COR-L47 (cell line): ENCODE measurements around the gene SLC22A7.

Experiments
- DNase-seq: peaks from one replicate; lab custom pipeline; 2025; lab: John Stamatoyannopoulos, UW

Gene SLC22A7

GRCh38 chr6:43267619-43268354 lies 30.3 kb upstream of the SLC22A7 start:
- DNase-seq: no peak

DNA sequence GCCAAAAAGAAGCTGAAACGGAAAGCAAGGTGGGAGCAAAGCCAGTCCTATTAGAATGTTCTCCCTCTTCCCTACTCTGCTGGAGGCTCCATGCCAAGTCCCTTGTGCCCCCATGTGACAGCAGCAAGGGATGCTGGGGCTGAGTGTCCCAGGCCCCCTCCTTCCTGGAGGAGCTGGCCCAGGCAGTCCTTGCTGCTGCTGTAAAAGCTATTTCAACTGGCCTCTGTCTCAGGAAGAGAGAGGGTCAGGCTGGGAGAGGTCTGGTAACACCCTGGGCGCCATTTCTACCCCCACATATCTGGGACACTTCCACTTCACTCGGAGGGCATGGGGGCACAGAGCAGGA lies 29.7 kb upstream of the SLC22A7 start:
- no peak for DNase-seq

- no peak for DNase-seq
Observed at GRCh38 chr6:43268782-43269272, 29.2 kb upstream of the SLC22A7 start.

- DNase-seq: no peak
Observed at GRCh38 chr6:43269273-43270007, 28.6 kb upstream of the SLC22A7 start.

GRCh38 chr6:43271103-43271815 lies 26.8 kb upstream of the SLC22A7 start:
- no peak for DNase-seq

GRCh38 chr6:43271944-43272343 lies 26.1 kb upstream of the SLC22A7 start:
- no peak for DNase-seq

DNA sequence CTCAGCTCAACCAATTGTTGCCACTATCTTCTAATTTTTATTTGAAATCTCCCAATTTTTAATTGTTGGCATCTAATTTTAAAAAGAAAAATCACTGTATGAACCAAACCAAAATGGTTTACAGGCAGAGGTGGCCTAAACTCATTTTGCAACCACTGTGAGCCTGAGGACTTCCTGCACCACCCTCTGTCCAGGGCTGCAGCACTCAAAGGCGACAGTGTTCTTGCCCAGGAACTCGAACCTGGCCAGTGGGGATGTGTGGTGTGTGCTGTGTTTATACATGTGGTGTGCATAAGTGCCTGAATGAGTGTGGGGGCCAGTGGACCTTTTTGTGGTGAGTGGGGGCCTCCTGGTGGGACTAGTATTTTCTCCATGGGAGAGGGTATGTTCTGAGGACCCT lies 24.4 kb upstream of the SLC22A7 start:
- no peak for DNase-seq

GRCh38 chr6:43274127-43274915 lies 23.7 kb upstream of the SLC22A7 start:
- no peak for DNase-seq

- peak; percentile 17 for DNase-seq
Observed at GRCh38 chr6:43274916-43275597, 23.0 kb upstream of the SLC22A7 start.

DNA sequence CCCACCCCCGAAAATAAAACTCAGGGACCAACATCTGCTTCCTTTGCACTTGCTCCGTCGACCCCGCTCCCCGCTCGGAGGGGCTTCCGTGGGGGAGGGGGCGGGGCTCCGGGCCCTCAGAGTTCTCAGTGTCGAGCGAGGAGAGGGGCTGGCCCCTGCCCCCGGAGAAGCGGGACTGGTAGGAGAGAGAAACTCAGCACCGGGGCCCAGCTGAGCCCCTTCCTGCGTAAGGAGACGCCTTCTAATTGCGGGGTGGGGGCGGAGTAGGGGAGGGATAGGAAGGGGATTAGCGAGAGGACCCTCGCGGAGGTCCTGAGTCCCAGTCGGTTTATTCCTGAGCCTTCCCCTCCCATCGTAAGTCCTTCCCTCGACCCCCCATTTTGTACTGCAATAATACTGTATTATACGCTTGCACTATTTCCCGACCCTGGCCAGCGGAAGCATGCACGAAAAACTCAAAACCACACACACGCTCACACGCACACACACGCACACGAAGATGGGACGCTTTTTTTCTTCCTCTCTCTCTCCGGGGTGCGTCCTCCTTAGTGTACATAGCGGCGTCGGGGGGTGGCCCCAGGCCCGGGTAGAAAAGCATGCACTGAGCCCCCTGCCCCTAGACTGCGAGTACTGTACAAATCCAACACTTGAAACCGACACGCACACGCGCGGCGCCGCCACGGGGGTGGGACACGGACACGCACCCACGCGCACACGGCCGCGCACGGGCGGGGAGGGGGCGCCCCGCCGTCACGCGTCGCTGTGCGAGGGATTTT lies 22.1 kb upstream of the SLC22A7 start:
- no peak for DNase-seq

DNA sequence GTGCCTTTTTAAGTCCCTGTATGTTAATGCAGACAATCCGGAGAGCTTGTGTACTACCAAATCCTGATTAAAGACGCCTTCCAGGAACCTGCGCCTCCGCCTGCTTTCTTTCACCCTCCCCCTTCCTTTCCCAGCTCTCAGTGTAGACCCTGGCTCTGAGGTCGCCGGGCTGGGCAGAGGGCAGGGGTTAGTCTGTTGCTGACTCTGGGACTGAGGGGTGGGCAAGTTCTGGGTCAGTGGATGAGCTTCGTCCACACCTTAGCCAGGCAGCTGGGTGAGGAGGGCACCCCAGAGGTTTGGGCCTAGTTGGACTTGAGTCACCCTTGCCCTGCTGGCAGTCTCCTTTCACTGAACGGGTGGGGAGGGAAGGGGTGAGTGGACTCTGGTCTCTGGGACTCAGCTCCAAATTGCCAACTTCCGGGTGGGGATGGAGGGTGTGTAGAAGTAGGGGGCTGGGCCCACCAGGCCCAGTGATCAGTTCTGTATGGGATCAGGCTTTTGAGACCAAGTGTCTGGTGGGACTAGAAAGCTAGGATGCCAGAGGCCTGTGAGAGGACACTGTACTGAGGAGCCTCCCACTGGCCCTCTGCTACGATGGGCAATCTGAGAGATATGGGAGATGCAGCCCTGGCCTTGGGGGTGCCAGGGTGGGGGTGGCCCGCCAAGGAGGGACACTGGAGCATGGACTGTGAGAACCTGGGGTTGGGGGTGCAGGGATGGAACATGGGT lies 21.3 kb upstream of the SLC22A7 start:
- DNase-seq: no peak

- no peak for DNase-seq
Observed at GRCh38 chr6:43277306-43277642, 20.8 kb upstream of the SLC22A7 start.

DNA sequence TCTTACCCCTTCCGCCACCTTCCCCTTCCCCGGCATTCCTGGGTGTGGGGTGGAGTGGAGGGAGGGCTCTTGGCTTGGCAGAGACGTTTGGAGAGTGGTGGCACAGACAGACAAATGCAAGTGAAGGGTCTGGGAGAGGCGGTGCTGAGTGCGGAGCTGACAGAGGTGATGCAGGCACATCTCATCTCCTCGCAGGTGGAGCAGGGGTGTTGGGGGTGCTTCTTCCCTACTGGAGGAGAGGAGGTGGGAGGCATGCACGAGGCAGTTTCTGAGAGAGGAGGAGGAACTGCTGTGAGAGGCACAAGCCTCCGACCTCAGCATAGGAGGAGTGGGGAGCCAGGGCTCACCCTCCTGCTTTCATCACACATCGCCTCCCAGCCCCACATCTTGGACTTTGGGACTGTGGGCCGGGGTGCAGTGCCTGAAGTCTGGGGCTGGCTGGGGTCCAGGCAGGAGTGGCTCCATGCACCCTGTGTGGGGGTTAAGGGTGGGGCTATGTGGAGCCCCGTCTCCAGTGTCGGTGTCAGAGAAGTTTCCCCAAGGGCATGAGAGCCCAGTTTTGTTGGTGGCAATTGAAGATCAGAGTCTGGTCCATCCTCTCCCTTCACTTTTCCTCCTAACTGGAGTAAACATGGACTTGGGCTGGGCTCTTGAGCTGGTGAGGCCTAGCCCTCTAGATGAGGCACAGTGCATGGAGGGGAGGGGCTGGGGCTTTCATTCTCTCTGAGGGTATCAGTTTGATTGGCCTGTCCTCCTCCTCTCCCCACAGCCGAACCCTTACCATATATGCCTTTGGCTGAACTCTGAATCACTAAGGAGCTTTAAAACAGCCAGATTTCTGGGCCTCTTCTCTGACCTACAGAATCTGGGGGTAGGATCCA lies 20.2 kb upstream of the SLC22A7 start:
- DNase-seq: no peak

GRCh38 chr6:43278524-43279078 lies 19.5 kb upstream of the SLC22A7 start:
- DNase-seq: no peak

DNA sequence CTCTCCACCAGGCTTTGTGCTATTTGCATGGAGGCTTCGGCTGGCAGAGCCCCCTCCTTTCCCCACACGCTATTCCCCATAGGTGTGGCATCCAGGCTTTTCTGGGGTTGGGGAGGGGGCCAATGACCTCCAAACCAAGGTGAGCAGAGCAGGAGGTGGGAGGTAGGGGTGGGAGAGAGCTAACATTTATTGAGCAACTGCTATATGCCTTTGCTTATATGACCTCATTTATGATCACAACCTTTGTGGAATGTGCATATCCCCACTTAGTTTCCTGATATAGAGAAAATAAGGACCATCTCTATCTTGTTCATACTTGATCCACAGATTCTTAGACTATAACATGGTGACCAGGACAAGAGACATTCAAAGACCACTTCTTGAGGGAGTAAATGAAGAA lies 17.8 kb upstream of the SLC22A7 start:
- no peak for DNase-seq

- DNase-seq: no peak
Observed at GRCh38 chr6:43282060-43282459, 16.0 kb upstream of the SLC22A7 start.

DNA sequence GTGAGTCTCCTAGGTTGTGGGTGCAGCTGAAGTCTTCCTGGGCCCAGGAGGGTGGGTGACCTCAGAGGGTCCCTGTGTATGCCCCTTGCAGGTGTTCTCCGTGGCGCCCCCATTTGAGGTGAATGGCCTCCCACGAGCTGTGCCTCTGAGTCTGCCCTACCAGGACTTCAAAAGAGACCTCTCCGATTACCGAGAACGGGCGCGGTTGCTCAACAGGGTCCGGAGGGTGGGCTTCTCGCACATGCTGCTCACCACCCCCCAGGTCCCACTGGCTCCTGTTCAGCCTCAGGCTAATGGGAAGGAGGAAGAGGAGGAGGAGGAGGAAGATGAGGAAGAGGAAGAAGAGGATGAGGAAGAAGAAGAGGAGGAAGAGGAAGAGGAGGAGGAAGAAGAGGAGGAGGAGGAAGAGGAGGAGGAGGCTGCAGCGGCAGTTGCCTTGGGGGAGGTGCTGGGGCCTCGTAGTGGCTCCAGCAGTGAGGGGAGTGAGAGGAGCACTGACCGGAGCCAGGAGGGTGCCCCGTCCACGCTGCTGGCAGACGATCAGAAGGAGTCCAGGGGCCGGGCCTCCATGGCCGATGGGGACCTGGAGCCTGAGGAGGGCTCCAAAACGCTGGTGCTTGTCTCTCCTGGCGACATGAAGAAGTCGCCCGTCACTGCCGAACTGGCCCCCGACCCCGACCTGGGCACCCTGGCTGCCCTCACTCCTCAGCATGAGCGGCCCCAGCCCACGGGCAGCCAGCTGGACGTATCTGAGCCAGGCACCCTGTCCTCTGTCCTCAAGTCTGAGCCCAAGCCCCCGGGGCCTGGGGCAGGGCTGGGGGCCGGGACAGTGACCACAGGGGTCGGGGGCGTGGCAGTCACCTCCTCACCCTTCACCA lies 15.2 kb upstream of the SLC22A7 start:
- no peak for DNase-seq

GRCh38 chr6:43283514-43283901 lies 14.6 kb upstream of the SLC22A7 start:
- no peak for DNase-seq
